Sigmoid colon (tissue), 4 donors: Measurements from ENCODE around the gene PEX26.

Source experiments
- EP300 ChIP-seq, 4 donors: sonication (generic); formaldehyde crosslinking; IDR thresholded peaks; one replicate each; pipeline ENCODE4 v1.6.1; 2017; ENCODE audit warnings: antibody characterized with exemption in 4 of 4
- POLR2A ChIP-seq, 2 donors: fragments of 450-650 bp; IDR thresholded peaks; one replicate each; pipeline ENCODE4 v1.6.1; 2016; ENCODE audit warnings: antibody characterized with exemption in 2 of 2, mild to moderate bottlenecking in 2 of 2, moderate library complexity in 2 of 2
- POLR2AphosphoS5 ChIP-seq, 4 donors: sonication (generic); formaldehyde crosslinking; IDR thresholded peaks; one replicate each; pipeline ENCODE4 v1.6.1; 2017; ENCODE audit warnings: antibody characterized with exemption in 4 of 4
- TF ChIP-seq, protein P1 (sequence below), 4 experiments: fragments of 450-650 bp in 3 of 4; fragments of 200-600 bp in 1 of 4; IDR thresholded peaks; one replicate each; pipeline ENCODE4 v1.5.1; 2016 to 2019; ENCODE audit warnings: antibody characterized with exemption in 4 of 4, mild to moderate bottlenecking in 3 of 4, moderate library complexity in 2 of 4

DNA sequence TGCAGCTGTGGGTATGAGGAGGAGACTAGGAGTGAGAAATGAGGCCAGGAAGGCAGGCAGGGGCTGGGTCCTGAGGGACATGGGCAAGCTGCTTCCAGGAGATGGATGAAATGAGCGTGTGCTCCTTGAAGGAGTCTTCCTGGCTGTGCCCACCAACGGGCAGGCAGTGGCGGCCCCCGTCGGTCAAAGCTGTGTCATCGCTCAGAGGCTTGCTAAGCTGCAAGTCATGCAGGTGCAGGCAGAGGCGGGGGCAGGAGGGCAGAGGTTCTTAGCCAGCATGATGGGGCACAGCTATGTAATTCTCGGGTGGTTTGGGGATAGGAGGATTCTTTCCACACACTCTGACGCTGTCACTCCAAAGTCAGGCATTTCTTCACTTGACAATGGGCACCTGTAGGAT, 12.5 kb upstream of the PEX26 start:
- TF ChIP-seq, protein P1, sequence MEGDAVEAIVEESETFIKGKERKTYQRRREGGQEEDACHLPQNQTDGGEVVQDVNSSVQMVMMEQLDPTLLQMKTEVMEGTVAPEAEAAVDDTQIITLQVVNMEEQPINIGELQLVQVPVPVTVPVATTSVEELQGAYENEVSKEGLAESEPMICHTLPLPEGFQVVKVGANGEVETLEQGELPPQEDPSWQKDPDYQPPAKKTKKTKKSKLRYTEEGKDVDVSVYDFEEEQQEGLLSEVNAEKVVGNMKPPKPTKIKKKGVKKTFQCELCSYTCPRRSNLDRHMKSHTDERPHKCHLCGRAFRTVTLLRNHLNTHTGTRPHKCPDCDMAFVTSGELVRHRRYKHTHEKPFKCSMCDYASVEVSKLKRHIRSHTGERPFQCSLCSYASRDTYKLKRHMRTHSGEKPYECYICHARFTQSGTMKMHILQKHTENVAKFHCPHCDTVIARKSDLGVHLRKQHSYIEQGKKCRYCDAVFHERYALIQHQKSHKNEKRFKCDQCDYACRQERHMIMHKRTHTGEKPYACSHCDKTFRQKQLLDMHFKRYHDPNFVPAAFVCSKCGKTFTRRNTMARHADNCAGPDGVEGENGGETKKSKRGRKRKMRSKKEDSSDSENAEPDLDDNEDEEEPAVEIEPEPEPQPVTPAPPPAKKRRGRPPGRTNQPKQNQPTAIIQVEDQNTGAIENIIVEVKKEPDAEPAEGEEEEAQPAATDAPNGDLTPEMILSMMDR (IDR thresholded peaks at IDR 0.05): no peak
- TF ChIP-seq POLR2AphosphoS5 (IDR thresholded peaks at IDR 0.05) (no peak), POLR2A (IDR thresholded peaks at IDR 0.05) (no peak), EP300 (IDR thresholded peaks at IDR 0.05) (no peak)
